ENCODE data around the gene ETV1. TPM values are rescaled to one million over a fixed set of nuclear protein-coding genes. Genes with fewer than 3 reads are reported as not detected.

Gene ETV1
- total RNA-seq, 4 donors from 2014 or later, result 1.6 to 5.1 (median 2.0) TPM

DNA sequence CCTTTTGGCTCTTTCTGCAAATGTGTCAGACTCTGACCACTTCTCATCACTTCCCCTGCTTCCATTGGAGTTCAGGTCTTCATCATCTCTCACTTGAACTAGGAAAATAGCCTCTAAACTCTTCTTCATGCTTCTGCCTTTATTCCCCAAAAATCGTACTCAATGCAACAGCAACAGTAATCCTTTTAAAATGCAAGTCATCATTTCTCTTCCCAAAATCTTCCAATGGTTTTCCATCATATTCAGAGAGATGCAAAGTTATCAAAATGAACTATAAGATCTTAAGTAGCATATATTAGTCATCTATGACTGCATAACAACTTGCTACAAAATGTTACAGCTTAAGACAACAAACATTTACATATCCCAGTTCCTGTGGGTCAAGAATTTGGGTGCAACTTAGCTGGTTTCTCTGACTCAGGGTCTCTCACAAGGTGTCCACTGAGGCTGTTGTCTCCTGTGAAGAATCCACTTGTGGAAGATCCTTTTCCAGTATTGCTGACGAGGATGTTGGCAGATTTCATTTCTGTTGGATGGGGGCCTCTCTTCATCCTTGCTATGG is 31.0 kb upstream of the ETV1 start:
- no peak for DNase-seq
- Histone ChIP-seq H3K27me3 (no peaks in the 10 kb centered on the region), H3K4me1 (no peaks in the 10 kb centered on the region), H3K27ac (no peak overlapping the region), H3K4me3 (no peak overlapping the region), H3K36me3 (no peaks in the 10 kb centered on the region), H3K9me3 (no peaks in the 10 kb centered on the region)
- TF ChIP-seq, protein P1, sequence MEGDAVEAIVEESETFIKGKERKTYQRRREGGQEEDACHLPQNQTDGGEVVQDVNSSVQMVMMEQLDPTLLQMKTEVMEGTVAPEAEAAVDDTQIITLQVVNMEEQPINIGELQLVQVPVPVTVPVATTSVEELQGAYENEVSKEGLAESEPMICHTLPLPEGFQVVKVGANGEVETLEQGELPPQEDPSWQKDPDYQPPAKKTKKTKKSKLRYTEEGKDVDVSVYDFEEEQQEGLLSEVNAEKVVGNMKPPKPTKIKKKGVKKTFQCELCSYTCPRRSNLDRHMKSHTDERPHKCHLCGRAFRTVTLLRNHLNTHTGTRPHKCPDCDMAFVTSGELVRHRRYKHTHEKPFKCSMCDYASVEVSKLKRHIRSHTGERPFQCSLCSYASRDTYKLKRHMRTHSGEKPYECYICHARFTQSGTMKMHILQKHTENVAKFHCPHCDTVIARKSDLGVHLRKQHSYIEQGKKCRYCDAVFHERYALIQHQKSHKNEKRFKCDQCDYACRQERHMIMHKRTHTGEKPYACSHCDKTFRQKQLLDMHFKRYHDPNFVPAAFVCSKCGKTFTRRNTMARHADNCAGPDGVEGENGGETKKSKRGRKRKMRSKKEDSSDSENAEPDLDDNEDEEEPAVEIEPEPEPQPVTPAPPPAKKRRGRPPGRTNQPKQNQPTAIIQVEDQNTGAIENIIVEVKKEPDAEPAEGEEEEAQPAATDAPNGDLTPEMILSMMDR (IDR thresholded peaks at IDR 0.05), result no peak
- no peak for TF ChIP-seq POLR2A (IDR thresholded peaks at IDR 0.05)

DNA sequence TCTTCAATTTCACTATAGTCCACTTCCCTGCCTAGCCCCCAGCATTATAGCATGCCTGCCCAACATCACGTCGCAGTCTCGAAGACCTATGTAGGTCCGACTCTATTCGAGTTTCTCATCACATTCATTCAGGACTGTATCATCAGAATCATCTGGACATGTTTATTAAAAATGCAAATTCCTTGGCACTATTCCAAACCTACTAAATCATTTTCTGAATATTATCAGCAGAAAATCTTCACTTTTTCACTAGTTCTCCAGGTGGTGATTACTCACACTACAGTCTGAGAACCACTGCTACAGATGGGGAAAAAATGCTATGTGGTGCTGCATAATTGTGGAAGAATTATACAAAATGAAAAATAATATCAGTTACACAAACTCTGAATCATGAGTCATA is 29.3 kb upstream of the ETV1 start:
- TF ChIP-seq POLR2A (IDR thresholded peaks at IDR 0.05), result no peak
- TF ChIP-seq, protein P1 (IDR thresholded peaks at IDR 0.05), result no peak
- Histone ChIP-seq H3K4me1 (no peaks in the 10 kb centered on the region), H3K4me3 (no peak overlapping the region)

DNA sequence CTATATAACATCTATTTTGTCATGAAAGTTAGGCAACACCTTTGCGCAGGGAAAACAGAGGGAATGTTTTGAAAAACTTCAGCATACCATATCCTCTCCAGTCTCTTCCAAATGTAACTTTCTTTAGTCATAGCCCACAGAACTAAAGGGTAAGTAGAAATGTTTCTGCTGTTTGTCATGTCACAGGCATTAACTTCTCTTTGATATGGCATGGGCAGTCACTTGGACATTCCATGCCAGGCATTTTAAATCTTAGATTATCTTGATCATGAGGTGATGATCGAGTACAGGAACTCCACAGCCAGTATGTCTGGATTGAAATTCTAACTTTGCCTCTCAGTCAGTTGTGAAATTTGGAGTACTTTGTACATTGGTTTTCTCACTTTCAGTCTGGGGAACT is 27.5 kb upstream of the ETV1 start:
- no peak for TF ChIP-seq POLR2A (IDR thresholded peaks at IDR 0.05)
- TF ChIP-seq, protein P1 (IDR thresholded peaks at IDR 0.05), result no peak
- no peak for DNase-seq
- no peaks in the 10 kb centered on the region for H3K27me3 ChIP-seq
- H3K27ac ChIP-seq, result no peak overlapping the region
- no peaks in the 10 kb centered on the region for H3K36me3 ChIP-seq
- H3K9me3 ChIP-seq, result no peaks in the 10 kb centered on the region
- H3K4me3 ChIP-seq, result no peak overlapping the region
- H3K4me1 ChIP-seq, result no peaks in the 10 kb centered on the region

More for the DNA sequence above, 29.3 kb upstream of the ETV1 start:
- no peak for DNase-seq
- Histone ChIP-seq H3K9me3 (no peaks in the 10 kb centered on the region), H3K27ac (no peak overlapping the region), H3K36me3 (no peaks in the 10 kb centered on the region), H3K27me3 (no peaks in the 10 kb centered on the region)

DNA sequence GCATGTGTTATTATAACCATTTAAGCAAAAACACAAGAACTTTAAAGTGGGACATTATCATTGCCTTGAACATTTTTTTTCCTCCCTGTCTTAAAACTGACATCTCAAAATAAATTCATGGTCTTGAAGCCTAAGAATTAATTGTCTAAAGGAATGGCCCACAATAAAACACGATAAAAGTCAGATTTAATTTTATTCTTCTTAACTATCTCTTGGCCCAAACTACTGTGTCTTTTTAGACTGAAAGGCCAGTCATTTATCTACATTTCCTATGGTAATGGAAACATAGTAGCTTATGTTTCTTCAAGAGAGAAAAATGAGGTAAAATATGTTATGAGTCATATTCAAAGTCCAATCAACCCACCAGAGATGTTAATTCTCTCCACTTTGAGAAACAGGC is 24.4 kb upstream of the ETV1 start:
- Histone ChIP-seq H3K4me1 (no peaks in the 10 kb centered on the region), H3K4me3 (no peak overlapping the region), H3K27me3 (no peaks in the 10 kb centered on the region), H3K36me3 (no peaks in the 10 kb centered on the region), H3K27ac (no peak overlapping the region), H3K9me3 (no peaks in the 10 kb centered on the region)
- DNase-seq, result no peak
- no peak for TF ChIP-seq POLR2A (IDR thresholded peaks at IDR 0.05)
- TF ChIP-seq, protein P1 (IDR thresholded peaks at IDR 0.05), result no peak

DNA sequence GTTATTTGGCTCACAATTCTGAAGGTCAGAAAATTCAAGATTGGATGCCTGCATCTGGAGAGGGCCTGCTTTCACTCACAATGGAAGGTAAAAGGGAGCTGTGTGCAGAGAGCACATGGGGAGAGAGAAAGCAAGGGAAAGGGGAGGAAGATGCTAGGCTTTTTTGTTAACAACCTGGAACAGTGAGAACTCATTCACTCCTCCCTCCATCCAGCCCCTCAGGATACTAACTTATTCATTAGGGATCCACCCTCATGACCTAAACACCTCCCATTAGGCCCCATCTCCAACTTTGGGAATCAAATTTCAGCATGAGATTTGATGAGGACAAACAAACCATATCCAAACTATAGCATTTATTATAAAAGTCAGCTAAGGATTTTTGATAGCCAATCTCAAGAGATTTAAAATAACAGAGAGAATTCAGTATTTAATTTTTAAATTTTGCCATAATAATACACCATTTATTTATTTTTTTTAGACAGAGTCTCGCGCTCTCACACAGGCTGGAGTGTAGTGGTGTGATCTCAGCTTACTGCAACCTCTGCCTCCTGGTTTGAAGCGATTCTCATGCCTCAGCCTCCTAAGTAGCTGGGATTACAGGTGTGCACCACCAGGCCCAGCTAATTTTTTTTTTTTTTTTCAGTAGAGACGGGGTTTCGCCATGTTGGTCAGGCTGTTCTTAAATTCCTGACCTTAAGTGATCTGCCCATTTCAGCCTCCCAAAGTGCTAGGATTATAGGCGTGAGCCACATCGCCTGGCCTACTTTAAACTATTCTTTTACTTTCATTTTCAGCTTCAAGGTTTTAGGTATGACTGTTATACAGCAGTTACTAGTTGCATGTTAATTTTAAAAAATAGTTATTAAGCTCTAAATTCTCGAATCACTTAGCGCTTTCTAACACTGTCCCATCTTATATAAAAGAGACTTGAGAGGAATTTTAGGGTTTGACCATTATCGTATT is 20.3 kb upstream of the ETV1 start:
- no peaks in the 10 kb centered on the region for H3K27me3 ChIP-seq
- no peaks in the 10 kb centered on the region for H3K36me3 ChIP-seq
- TF ChIP-seq POLR2A (IDR thresholded peaks at IDR 0.05), result no peak
- TF ChIP-seq, protein P1 (IDR thresholded peaks at IDR 0.05), result no peak
- no peaks in the 10 kb centered on the region for H3K9me3 ChIP-seq
- H3K27ac ChIP-seq, result no peak overlapping the region
- H3K4me1 ChIP-seq, result no peaks in the 10 kb centered on the region
- no peak for DNase-seq
- no peak overlapping the region for H3K4me3 ChIP-seq
